H9 (cell line): ENCODE measurements around the gene ACACB. TPM values are rescaled to one million over a fixed set of nuclear protein-coding genes. Genes with fewer than 3 reads are reported as not detected.

Source experiments
- DNase-seq: peaks from one replicate; pipeline ENCODE4 v3.0.0-alpha.2; 2017
- H2AFZ ChIP-seq: one replicate; pipeline ENCODE4 v1.6.1; 2013; ENCODE audit warnings: mild to moderate bottlenecking, low read length, control low read depth, moderate library complexity
- H2AK5ac ChIP-seq: 2 replicates; pipeline ENCODE4 v1.6.1; 2013; ENCODE audit warnings: low read length, control low read depth, mixed read lengths; ENCODE audit not compliant: insufficient read length
- H2BK120ac ChIP-seq: one replicate; pipeline ENCODE4 v1.6.1; 2013; ENCODE audit warnings: low read depth, mild to moderate bottlenecking, low read length, control low read depth, inconsistent platforms; ENCODE audit not compliant: poor library complexity, severe bottlenecking
- H2BK12ac ChIP-seq: 2 replicates; pipeline ENCODE4 v1.6.1; 2013; ENCODE audit warnings: low read length, control low read depth, mixed read lengths, low read depth; ENCODE audit not compliant: insufficient read length
- H2BK15ac ChIP-seq: 2 replicates; pipeline ENCODE4 v1.6.1; 2013; ENCODE audit warnings: low read depth, low read length, control low read depth
- H2BK20ac ChIP-seq: one replicate; pipeline ENCODE4 v1.6.1; 2013; ENCODE audit warnings: low read depth, mild to moderate bottlenecking, low read length, control low read depth, inconsistent platforms; ENCODE audit not compliant: poor library complexity, severe bottlenecking
- H2BK5ac ChIP-seq: 2 replicates; pipeline ENCODE4 v1.6.1; 2013; ENCODE audit warnings: low read length, control low read depth, mixed read lengths; ENCODE audit not compliant: insufficient read length
- H3K14ac ChIP-seq: 2 replicates; pipeline ENCODE4 v1.6.1; 2013; ENCODE audit warnings: low read length, control low read depth; ENCODE audit not compliant: insufficient read depth
- H3K18ac ChIP-seq: 2 replicates; pipeline ENCODE4 v1.6.1; 2013; ENCODE audit warnings: low read depth, mild to moderate bottlenecking, mixed read lengths, low read length, control low read depth; ENCODE audit not compliant: insufficient read length
- H3K23ac ChIP-seq: 2 replicates; pipeline ENCODE4 v1.6.1; 2013; ENCODE audit warnings: low read length, control low read depth, mixed read lengths, low read depth; ENCODE audit not compliant: insufficient read length
- H3K23me2 ChIP-seq: 2 replicates; pipeline ENCODE4 v1.6.1; 2013; ENCODE audit warnings: low read depth, mild to moderate bottlenecking, mixed read lengths, low read length, control low read depth; ENCODE audit not compliant: insufficient read length, poor library complexity, severe bottlenecking
- H3K27ac ChIP-seq: 2 replicates; pipeline ENCODE4 v1.5.1; 2013; ENCODE audit warnings: low read length, control low read depth, mixed read lengths, low read depth; ENCODE audit not compliant: insufficient read length
- H3K27me3 ChIP-seq: 2 replicates; pipeline ENCODE4 v1.6.1; 2013; ENCODE audit warnings: low read length, control low read depth, inconsistent platforms; ENCODE audit not compliant: insufficient read depth
- H3K4ac ChIP-seq: 2 replicates; pipeline ENCODE4 v1.6.1; 2013; ENCODE audit warnings: low read depth, mild to moderate bottlenecking, control low read depth, inconsistent platforms, low read length, moderate library complexity
- H3K4me1 ChIP-seq: 2 replicates; pipeline ENCODE4 v1.6.1; 2013; ENCODE audit warnings: low read length, control low read depth, inconsistent platforms; ENCODE audit not compliant: insufficient read depth
- H3K4me2 ChIP-seq: 2 replicates; pipeline ENCODE4 v1.6.1; 2013; ENCODE audit warnings: low read length, control low read depth, mixed read lengths; ENCODE audit not compliant: insufficient read length, insufficient read depth
- H3K56ac ChIP-seq: 2 replicates; pipeline ENCODE4 v1.6.1; 2013; ENCODE audit warnings: low read depth, mild to moderate bottlenecking, mixed read lengths, low read length, control low read depth; ENCODE audit not compliant: insufficient read length
- H3K79me1 ChIP-seq: 2 replicates; pipeline ENCODE4 v1.6.1; 2013; ENCODE audit warnings: low read depth, mild to moderate bottlenecking, moderate library complexity, low read length, control low read depth, inconsistent platforms; ENCODE audit not compliant: insufficient read depth, poor library complexity, severe bottlenecking
- H3K79me2 ChIP-seq: 2 replicates; pipeline ENCODE4 v1.6.1; 2013; ENCODE audit warnings: low read length, control low read depth, inconsistent platforms; ENCODE audit not compliant: insufficient read depth
- H3K9ac ChIP-seq: 2 replicates; pipeline ENCODE4 v1.6.1; 2013; ENCODE audit warnings: low read length, control low read depth, mixed read lengths; ENCODE audit not compliant: insufficient read length; ENCODE audit errors: extremely low read depth
- H3K9me3 ChIP-seq: one replicate; pipeline ENCODE4 v1.6.1; 2013; ENCODE audit warnings: low read depth, low read length, inconsistent platforms; ENCODE audit not compliant: control insufficient read depth
- H3T11ph ChIP-seq: one replicate; pipeline ENCODE4 v1.6.1; 2013; ENCODE audit warnings: mild to moderate bottlenecking, low read length, control low read depth, inconsistent platforms
- H4K20me1 ChIP-seq: one replicate; pipeline ENCODE4 v1.6.1; 2013; ENCODE audit not compliant: control insufficient read depth, insufficient read length, insufficient read depth
- H4K5ac ChIP-seq: 2 replicates; pipeline ENCODE4 v1.6.1; 2013; ENCODE audit warnings: low read depth, mild to moderate bottlenecking, mixed read lengths, low read length, control low read depth; ENCODE audit not compliant: insufficient read length
- H4K8ac ChIP-seq: replicated peaks from 2 replicates; pipeline ENCODE4 v1.6.1; 2013; ENCODE audit warnings: low read length, control low read depth, mixed read lengths, low read depth; ENCODE audit not compliant: insufficient read length
- H4K91ac ChIP-seq: 2 replicates; pipeline ENCODE4 v1.6.1; 2013; ENCODE audit warnings: low read depth, mild to moderate bottlenecking, moderate library complexity, mixed read lengths, low read length, control low read depth; ENCODE audit not compliant: insufficient read length
- H3K27ac Mint-ChIP-seq, 3 experiments: 2 replicates in 2 of 3; 3 replicates in 1 of 3; pipeline ENCODE4 v1.8.0; 2020 to 2021; ENCODE audit warnings: mixed read lengths in 3 of 3, mild to moderate bottlenecking in 1 of 3, moderate library complexity in 1 of 3
- H3K27me3 Mint-ChIP-seq: 2 replicates; pipeline ENCODE4 v1.8.0; 2021; ENCODE audit warnings: low read depth, mild to moderate bottlenecking, moderate library complexity, mixed read lengths
- H3K36me3 Mint-ChIP-seq, 3 experiments: 2 replicates in 2 of 3; 3 replicates in 1 of 3; pipeline ENCODE4 v1.8.0; 2020 to 2021; ENCODE audit warnings: low read depth in 3 of 3, mixed read lengths in 3 of 3; ENCODE audit not compliant: insufficient read depth in 1 of 3
- H3K4me1 Mint-ChIP-seq, 2 experiments: 2 replicates each; pipeline ENCODE4 v1.8.0; 2020; ENCODE audit warnings: mixed read lengths in 2 of 2
- H3K4me3 Mint-ChIP-seq, 2 experiments: 2 replicates in 1 of 2; 3 replicates in 1 of 2; pipeline ENCODE4 v1.8.0; 2020 to 2021; ENCODE audit warnings: mild to moderate bottlenecking in 2 of 2, mixed read lengths in 2 of 2, moderate library complexity in 1 of 2
- H3K9me3 Mint-ChIP-seq, 2 experiments: 2 replicates in 1 of 2; 3 replicates in 1 of 2; pipeline ENCODE4 v1.8.0; 2020; ENCODE audit warnings: mild to moderate bottlenecking in 2 of 2, mixed read lengths in 2 of 2, moderate library complexity in 1 of 2
- CTCF ChIP-seq: fragments of 200-600 bp; sonication (generic); conservative IDR thresholded peaks from 3 replicates; pipeline ENCODE4 v1.8.0; 2021; ENCODE audit warnings: antibody characterized with exemption, mild to moderate bottlenecking
- WGBS: extraction: QIAGEN DNeasy Blood & Tissue Kit; methylation state at CpG from one replicate; pipeline ENCODE4 v1.1.7; 2013; ENCODE audit warnings: missing lambda C conversion rate, low lambda C conversion rate, mixed read lengths; ENCODE audit not compliant: insufficient read length; ENCODE audit errors: extremely low coverage; 5-methylcytosine and 5-hydroxymethylcytosine counted together
- total RNA-seq: library from RNA; stranded (reverse); gene quantifications from 2 replicates; pipeline ENCODE4 v1.2.1, GENCODE V29; 2021

The ACACB gene
- total RNA-seq, 1 experiment from 2014 or later = 14.2 TPM

GRCh38 chr12:109202770-109203169 is 86.4 kb downstream of the ACACB start:
- no peaks in the 10 kb centered on the region for H4K20me1 ChIP-seq

More at GRCh38 chr12:109202770-109203169, 86.4 kb downstream of the ACACB start:
- Histone ChIP-seq H3K14ac (no peak overlapping the region), H3K23me2 (no peaks in the 10 kb centered on the region), H2AFZ (no peak overlapping the region), H4K91ac (no peak overlapping the region), H3K27me3 (no peaks in the 10 kb centered on the region), H3K18ac (no peak overlapping the region), H3K4me2 (no peak overlapping the region), H3K4ac (no peak overlapping the region), H2BK5ac (no peak overlapping the region), H3K79me2 (no peaks in the 10 kb centered on the region), H2AK5ac (no peak overlapping the region), H3K56ac (no peak overlapping the region), H3T11ph (no peak overlapping the region), H3K9me3 (no peaks in the 10 kb centered on the region), H2BK120ac (no peak overlapping the region), H4K5ac (no peak overlapping the region), H2BK12ac (no peak overlapping the region), H3K9ac (no peak overlapping the region), H2BK15ac (no peak overlapping the region), H3K27ac (no peak overlapping the region), H3K79me1 (no peaks in the 10 kb centered on the region), H2BK20ac (no peak overlapping the region), H3K4me1 (no peaks in the 10 kb centered on the region), H3K23ac (no peak overlapping the region), H4K8ac (no peak overlapping the region)
- Mint-ChIP-seq H3K4me3 (no peak overlapping the region), H3K9me3 (no peaks in the 10 kb centered on the region), H3K27me3 (no peaks in the 10 kb centered on the region), H3K36me3 (peaks cover 3 to 35% (median 22%) of the 10 kb centered on the region in 3 experiments; a peak in 6 of 7 replicates), H3K4me1 (no peaks in the 10 kb centered on the region), H3K27ac (no peak overlapping the region)
- no peak for DNase-seq
- no CpG with 5 or more reads among the region's 3 CpGs for WGBS
- TF ChIP-seq CTCF = no peak
